HG03039 (cell line): ENCODE data around the gene SH3RF3.

Source experiments
- ATAC-seq: cut with Tn5 transposase; IDR thresholded peaks from one replicate; pipeline ENCODE4 v1.9.1; 2021; ENCODE audit warnings: mild to moderate bottlenecking, moderate library complexity; ENCODE audit not compliant: unreplicated experiment

The SH3RF3 gene

GRCh38 chr2:109438773-109439389 lies 309.9 kb downstream of the SH3RF3 start:
- ATAC-seq: no peak

GRCh38 chr2:109439390-109439786 lies 310.4 kb downstream of the SH3RF3 start:
- no peak for ATAC-seq

GRCh38 chr2:109439986-109440385 lies 311.0 kb downstream of the SH3RF3 start:
- ATAC-seq: no peak

DNA sequence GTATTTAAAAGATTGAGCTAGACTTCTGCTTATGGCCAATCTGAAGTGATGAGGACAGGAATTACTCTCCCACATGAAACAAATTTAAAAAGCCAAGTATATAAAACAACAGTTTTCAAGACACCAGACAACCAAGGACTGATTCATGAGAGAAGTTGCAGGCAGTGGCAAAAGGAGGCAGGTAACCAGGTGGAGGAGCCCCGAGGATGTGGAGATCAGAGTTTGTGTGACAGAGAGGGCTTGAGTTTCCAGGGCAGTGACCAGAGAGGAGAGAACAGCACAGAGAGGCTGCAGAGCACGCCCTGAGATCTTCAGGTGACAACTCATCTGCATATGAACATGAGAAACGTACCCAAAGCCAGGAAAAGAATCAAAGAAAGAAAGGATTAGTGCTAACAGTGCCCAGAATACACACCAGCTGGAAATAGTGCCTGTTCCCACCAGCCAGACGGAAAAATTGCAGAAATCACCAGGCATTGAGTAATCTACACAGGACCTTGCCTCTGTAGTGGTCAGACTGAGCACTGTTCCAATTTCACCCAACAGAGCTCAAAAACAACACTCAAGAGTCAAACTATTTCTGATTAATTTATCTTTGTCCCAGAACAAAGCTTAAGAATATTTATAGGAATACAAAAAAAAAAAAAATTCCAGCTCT lies 311.6 kb downstream of the SH3RF3 start:
- ATAC-seq: no peak

- no peak for ATAC-seq
These were observed 313.8 kb downstream of the SH3RF3 start for GRCh38 chr2:109442715-109443319.

- no peak for ATAC-seq
These were observed 315.9 kb downstream of the SH3RF3 start for GRCh38 chr2:109444916-109445315.

- ATAC-seq: no peak
These were observed 317.5 kb downstream of the SH3RF3 start for GRCh38 chr2:109446278-109447131.

- ATAC-seq: no peak
These were observed 318.3 kb downstream of the SH3RF3 start for GRCh38 chr2:109447251-109447661.

- ATAC-seq: no peak
These were observed 318.8 kb downstream of the SH3RF3 start for GRCh38 chr2:109447776-109448175.

DNA sequence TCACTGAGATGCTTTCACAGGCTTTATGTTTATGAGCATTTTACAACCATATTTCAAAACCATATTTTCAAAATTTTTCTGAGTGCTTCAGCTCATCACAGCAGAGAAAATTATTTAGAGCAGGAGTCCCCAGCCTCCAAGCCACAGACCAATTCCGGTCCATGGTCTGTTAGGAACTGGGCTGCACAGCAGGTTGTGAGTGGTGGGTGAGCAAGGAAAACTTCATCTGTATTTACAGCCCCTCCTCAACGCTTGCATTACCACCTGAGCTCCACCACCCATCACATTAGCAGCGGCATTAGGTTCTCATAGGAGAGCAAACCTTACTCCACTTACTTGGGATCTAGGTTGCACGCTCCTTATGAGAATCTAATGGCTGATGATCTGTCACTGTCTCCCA lies 319.2 kb downstream of the SH3RF3 start:
- ATAC-seq: no peak

GRCh38 chr2:109448946-109449788 lies 320.2 kb downstream of the SH3RF3 start:
- no peak for ATAC-seq

DNA sequence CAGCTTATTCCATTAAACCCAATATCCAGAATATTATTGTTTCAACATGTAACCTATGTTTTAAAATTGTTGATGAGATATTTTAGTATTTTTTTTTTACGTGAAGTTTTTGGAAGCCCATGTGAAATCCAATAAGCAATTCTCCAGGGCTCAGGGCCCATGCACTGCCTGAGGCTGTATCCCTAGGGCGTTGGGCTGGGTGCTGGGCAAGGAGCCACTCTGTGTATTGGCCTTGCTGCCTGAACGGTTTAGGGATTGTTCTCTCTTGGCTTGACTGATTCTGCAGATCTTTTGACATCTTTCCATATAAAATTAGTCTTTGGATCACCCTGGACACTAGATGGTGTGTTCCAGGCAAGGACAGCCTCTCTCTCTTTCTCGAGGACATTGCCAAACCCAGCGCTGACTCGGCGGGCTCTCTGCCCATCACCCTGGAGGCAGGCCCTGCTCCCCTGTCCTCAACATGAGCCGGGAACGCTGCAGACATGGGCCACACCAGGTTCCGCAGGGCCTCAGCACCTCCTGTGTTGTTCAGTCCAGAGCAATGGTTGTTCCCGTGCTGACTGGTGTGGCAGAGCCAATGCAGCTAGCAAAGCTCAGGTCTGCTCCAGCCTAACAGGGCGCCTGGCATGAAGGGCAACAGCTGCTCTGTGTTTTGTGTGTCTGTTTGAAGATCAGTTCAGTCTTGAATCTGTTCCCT lies 321.7 kb downstream of the SH3RF3 start:
- ATAC-seq: no peak

- no peak for ATAC-seq
These were observed 322.7 kb downstream of the SH3RF3 start for GRCh38 chr2:109451671-109452070.

DNA sequence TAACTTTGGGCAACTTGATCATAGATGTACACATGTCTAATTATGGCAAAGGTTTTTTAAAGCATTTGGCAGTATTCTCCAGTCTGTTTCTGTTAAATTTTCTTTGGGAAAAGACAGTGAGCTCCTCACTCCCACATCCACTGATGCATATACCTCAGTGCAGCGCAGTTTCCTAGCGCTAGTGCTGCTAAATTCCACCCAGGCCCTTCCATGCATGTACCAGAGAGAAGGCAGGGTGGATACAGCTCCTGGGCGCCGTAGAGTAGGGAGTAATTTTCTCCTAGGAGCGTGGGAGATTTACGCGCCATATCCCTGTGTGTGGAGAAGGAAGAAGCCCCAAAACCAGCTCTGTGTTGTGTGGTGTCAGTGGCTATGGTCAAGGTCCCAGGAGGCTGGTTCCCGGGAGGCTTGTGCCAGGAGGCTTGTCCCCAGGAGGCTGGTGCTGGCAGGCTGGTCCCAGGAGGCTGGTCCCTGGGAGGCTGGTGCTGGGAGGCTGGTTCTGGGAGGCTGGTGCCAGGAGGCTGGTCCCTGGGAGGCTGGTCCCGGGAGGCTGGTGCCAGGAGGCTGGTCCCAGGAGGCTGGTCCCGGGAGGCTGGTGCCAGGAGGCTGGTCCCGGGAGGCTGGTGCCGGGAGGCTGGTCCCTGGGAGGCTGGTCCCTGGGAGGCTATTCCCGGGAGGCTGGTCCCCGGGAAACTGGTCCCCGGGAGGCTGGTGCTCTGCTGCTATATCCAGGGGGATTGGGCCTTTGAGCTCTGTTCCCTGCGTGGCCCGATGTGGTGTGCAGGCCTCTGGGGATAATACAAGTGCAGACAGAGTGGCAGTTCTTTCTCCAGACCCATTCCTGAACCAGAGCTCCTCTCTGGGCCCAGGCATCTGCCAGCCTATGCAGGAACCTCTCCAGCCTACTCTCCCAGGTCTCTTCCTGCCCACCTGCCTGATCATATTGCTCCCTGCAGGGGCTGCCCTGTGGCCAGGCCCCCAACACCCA lies 323.6 kb downstream of the SH3RF3 start:
- no peak for ATAC-seq

DNA sequence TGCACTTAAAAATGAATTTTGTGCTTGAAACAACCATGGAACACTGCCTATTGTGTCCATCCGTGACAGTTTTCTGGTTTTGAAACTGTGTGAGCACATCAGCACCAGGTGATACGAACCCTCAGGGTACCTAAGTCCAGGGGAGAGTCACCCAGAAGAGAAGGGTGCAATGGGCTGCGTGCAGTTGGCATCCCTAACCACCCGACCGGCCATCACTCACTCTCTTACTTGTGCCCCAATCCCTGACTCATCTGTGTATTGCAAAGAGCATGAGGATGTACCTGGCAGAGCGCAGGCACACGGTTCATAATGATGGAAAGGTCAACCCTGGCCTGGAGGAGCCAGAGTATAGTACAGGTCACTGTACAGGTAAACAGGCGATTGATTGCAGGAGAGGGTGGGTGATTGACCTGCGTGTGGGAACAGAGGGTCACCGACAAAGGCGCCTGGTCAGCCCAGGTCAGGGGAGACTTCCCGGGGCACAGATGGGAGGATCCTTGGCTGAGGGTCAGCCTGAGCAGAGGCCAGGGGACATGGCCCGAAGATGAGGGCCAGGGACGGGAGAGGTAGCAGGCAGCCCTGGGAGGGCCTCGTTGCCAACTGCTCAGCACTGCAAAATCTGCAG lies 324.5 kb downstream of the SH3RF3 start:
- no peak for ATAC-seq

DNA sequence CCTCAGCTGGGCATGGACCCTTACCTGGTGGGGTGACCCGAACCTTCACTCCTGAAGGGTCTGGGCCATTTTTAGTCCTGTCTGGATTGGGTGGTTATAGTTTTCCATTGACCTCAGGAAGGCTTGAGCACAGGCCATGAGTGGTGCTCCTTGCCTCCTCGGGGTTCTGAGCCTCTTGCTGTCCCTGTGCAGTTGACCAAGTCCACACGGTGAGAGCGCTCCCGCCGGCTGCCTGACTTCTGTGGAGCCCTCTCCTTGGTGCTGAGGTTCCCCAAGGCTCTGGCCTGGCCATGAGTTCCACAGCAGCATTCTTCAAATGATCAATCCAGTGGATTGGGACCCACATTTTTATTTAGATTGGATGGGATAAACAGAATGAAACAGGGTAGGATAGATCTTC lies 325.3 kb downstream of the SH3RF3 start:
- ATAC-seq: no peak

DNA sequence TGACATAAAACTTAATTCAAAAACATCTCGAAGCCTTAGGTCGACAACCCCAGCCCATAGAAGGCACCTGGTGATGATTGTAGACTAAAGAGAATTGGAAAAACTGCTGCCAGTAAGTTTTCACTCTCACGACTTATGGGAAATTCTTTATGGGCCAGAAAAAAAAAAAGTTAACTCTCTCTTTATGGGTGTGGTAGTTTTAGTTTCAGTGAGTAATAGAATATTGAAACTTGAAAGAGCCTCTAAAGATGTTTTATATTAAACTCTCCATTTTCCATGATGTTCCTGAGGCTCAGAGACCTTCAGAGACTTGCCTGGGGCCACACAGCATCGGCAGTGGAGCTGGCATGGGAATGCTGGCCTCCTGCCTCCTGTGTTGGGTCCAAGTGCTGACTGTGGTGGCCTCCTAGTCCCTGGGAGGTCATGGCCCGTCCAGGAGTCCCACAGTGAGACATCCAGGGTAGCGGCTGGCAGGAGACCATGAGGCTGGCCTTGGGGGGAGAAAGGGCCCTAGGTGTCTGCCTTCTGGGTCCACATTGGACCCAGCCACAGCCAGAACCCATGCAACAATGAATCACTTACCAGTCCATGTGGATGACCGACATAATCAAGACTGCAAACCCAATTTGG lies 325.9 kb downstream of the SH3RF3 start:
- no peak for ATAC-seq
